GM19395 (cell line): Measurements from ENCODE around the gene GSTM2.

Experiments
- ATAC-seq: cut with Tn5 transposase; IDR thresholded peaks from one replicate; pipeline ENCODE4 v1.9.1; 2021; ENCODE audit warnings: mild to moderate bottlenecking, moderate library complexity; ENCODE audit not compliant: unreplicated experiment

The GSTM2 gene

GRCh38 chr1:109629372-109630030 is 38.4 kb upstream of the GSTM2 start:
- ATAC-seq: no peak

- no peak for ATAC-seq
These were observed 37.6 kb upstream of the GSTM2 start for GRCh38 chr1:109630081-109630897.

GRCh38 chr1:109630898-109631512 is 36.9 kb upstream of the GSTM2 start:
- no peak for ATAC-seq

DNA sequence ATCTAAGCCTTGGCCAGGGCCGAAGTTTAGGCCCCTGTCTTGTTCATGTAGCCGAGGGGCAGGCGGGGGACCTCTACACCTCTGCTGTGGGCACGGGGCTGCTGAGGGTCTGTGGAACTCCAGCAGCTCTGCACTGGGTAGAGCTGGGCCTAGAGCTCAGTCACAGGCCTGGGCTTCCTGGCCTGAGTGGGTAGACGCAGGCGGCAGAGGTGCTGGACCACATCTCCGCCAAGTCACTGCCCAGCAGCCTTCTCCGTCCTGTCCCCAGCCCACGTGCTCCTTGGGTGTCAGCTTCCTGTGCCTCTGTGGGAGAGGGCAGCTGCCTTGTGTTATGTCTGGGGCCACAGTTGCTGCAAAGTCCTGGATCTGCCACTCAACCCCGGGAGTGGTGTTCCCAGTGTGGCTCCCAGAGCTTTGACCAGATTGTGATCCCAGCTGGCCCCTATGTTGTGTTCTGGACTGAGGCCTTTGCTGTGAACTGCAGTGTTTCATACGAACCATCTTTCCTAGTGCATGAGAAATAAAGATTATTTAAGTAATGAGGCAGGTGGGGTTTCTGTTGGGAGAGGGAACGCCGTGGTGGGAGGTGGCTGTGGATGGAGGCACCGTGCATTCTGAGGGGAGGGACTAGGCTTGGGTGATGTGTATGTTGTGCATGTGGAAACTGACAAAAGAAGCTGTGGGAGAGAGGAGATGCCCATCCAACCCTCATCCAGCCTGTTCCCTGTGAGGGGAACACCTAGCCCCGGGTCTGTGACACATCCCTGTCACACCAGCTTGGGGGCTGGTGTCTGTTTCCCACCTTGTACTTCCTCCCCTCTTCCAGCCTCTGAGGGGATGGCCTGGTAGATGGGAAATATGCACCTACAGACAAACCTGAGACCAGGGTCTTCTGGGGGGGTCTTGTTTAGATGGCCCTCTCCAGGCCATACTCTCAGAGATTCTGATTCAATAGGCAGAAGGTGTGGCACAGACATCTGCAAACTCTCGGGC is 36.0 kb upstream of the GSTM2 start:
- no peak for ATAC-seq

- ATAC-seq: no peak
These were observed 35.0 kb upstream of the GSTM2 start for GRCh38 chr1:109632671-109633346.

- ATAC-seq: no peak
These were observed 33.6 kb upstream of the GSTM2 start for GRCh38 chr1:109634292-109634691.

DNA sequence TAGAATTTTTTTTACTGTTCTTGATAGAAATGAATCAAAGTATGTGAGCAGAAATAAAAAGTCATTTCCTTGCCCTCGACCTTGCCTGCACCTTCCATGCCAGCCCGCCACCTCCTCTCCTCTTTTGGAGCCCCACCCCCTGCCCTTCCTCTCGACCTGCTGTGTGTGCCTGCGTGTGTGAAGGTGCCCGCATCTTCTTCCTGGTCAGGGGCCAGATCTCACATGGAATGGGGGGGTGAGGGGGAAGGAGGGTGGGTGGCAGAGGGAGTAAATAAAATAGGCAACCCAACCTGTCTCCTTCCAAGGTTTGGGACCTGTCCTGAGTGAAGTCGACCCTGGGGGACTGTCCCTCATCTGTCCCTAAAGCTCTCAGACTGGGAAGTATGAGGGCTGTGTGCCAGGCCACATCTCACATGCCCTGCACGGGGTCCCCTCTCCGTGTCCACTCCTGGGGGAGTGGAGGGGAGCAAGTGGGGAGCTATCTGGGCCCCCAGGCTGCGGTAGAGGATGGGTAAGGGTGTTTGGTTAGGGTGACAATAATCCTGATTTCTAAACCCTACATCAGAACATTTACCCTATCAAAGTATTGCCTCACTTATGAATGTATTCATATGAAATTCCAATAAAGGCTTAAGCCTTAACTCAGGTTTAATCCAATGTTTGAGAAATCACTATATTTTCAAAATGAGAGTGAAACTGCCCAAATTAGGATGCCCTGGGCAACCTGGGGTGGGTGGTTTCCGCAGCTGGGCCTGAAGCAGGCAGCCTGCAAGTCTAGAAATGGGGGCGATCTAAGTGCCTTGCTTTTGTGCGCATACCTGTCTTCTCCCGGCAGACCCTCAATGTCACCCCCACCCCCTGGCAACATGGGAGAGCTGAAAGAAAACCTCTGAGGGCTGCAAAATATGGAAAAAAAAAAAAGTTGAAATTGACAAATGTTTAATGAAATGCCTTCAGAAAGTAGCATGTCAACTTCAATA is 32.8 kb upstream of the GSTM2 start:
- ATAC-seq: no peak

DNA sequence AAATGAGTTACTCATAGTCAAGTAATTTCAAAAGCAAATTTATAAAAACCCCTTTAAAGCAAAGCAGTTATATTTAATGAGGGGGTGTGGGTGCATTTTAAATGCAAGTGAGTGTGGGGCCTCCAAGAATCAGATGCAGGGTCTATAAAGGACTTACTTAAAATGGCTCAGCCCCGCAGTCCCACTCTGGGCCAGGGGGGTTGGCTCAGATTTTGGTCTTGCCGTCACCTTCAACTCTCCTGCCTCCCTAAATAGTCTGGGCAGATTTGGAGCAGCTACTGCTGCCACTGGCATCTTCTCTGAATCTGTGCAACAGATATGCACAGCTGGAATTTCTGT is 32.0 kb upstream of the GSTM2 start:
- ATAC-seq: no peak

DNA sequence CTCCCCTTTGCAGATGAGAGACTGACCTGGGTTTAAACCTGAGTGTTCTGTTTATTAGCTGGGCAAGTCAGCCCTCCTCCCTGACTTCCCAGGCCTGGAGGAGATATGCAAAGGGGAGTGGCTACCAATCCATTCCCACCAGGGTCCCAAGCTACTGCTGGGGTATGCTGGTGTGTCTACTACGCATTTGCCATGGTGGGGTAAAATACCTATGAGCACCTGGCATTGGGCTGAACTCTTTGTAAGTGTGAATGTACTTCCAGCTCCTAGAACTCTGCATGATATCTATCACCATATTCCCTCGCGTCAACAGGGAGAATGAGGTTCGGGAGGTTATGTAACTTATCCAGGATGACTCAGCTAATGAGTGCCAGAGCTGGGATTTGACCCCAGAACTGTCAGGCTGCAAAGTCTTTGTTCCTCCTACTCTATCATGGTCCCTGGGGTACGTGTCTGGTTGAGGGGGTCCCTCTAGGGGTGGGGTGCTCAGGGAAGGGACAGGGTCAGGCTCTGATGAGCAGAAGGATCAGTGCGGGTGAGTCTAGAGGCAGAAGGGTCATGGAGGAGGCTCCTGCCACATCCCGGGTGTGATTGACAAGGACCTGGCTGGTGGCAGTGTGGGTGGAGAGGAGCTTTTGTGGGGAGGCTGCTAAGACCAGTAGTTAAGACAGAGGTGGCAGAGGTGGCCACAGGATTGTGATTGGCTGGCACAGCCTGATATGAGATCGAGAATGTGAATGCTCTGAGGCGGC is 31.5 kb upstream of the GSTM2 start:
- no peak for ATAC-seq

DNA sequence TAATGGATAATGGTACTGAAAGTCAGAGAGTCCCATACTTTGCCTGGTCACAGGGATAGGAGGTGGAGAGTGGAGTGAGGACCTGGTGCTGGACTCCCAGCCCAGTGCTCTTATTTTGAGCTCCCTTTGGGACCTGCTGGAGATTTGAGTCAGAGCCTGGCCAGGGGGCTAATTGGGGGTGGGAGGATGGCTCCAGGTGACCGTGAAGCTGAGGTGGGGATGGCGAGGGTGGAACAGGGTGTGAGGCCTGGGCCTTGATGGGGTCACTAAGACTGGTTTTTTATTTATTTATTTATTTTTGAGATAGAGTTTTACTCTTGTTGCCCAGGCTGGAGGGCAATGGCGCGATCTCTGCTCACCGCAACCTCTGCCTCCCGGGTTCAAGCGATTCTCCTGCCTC is 30.4 kb upstream of the GSTM2 start:
- ATAC-seq: no peak

- ATAC-seq: no peak
These were observed 28.6 kb upstream of the GSTM2 start for GRCh38 chr1:109639063-109639840.

GRCh38 chr1:109639841-109640184 is 28.0 kb upstream of the GSTM2 start:
- no peak for ATAC-seq

DNA sequence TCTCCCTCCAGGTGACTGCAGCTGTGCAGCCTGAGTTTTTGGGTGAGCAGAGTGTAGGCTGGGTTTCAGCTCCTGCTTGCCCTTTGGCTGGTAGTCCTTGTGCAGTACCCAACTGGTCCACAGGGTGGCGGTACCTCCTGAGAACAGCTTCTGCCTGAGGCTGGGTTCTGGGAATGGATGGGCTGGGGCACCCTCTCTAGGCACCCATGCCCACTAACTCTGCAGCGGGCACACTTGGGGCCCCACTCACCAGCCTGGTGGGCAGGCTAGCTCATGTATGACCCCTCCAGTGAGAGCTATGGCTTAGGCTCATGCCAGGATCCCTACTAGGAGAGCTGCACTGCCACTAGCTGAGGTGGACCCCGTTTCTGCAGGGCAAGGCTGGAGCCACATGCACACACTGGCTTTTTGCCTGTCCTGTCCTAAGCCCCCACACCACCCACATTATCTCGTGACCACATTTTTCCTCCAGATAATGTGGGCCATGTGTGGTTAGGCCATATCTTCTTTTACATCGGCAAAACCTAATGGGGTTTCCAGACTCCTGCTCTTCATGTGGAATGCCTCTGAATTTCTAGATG is 27.5 kb upstream of the GSTM2 start:
- ATAC-seq: peak; percentile 80

DNA sequence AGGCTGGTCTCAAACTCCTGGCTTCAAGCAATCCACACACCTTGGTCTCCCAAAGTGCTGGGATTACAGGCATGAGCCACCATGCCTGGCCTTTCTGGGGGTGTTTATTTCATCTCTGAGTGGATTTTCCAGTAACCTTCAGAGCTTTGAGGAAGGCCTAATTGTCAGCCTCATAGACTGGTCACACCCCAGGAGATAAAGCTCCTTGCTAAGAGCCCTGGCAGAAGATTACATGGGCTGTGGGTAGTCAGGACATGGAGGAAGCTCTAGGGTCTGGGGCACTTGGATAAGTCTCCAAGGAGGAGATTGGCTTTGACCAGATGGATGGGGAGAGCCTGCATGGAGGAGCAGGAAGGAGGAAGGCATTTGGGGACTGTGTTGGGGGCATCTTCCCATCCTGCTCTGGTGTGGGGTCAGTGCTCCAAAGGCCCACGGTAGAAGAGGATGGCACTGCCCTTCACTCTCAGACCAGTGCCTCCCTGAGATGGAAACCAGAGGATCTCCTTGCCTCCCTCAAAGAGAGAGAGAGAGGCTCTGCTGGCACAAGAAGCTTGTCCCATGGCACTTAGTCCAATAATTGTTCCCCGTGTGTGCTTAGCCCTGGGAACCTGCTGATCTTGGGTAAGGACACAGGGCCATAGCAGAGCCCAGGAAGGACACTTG is 26.6 kb upstream of the GSTM2 start:
- no peak for ATAC-seq

GRCh38 chr1:109641861-109642260 is 26.0 kb upstream of the GSTM2 start:
- ATAC-seq: no peak

GRCh38 chr1:109642626-109643025 is 25.2 kb upstream of the GSTM2 start:
- no peak for ATAC-seq
